ENCODE results near the gene NFILZ.
"Not testable (repeated sequence)": the region's sequence is repeated elsewhere in the genome, so short reads cannot be mapped to it uniquely, and the experiment has no call there.

The NFILZ gene

DNA sequence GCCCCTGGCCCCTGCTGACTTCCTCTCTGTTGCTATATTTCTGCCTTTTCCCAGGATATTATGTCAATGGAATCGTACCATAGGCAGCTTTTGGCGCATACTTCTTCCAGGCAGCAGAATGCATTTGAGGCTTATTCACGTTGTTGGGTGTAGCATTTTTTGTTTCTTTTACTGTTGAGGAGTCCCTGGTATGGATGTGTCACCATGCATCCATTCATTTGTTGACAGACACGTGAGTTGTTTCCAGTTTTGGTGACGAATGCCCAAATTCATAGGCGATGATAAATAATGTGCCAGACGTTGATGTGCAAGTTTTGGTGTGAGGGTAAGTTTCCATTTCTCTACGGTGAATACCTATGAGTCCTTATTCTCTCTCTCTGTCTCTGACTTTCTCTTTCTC lies 5.0 kb downstream of the NFILZ start:
- H3K4me1 ChIP-seq (ENCODE audit: low read depth, poor library complexity, severe bottlenecking): no peaks in the 10 kb centered on the region
- H3K4me3 ChIP-seq (IDR thresholded peaks at IDR 0.05; ENCODE audit: insufficient read depth, low read depth, low read length): no peak overlapping the region

DNA sequence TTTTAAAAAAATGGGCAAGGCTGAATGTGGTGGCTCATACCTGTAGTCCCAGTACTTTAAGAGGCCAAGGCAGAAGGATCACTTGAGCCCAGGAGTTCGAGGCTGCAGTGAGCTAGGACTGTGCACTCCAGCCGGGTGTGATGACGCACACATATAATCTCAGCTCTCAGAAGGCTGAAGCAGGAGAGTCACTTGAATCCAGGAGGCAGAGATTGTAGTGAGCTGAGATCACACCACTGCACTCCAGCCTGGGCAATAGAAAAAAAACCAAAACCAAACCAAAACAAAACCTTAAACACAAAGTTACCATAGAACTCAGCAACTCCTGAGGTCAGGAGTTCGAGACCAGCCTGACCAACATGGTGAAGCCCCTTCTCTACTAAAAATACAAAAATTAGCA lies 6.6 kb downstream of the NFILZ start:
- H2AFZ ChIP-seq (ENCODE audit: low read depth); H4K20me1 ChIP-seq (ENCODE audit: insufficient read depth); H3K79me2 ChIP-seq (ENCODE audit: insufficient read depth, low read depth); H3K27me3 ChIP-seq (ENCODE audit: insufficient read depth, low read depth); H3K4me2 ChIP-seq; H3K27ac ChIP-seq; H3K9ac ChIP-seq; H3K4me3 ChIP-seq (IDR thresholded peaks at IDR 0.05; ENCODE audit: insufficient read depth, low read depth, low read length); H3K4me1 ChIP-seq (ENCODE audit: low read depth, poor library complexity, severe bottlenecking); H3K36me3 ChIP-seq (ENCODE audit: insufficient read depth): not testable (repeated sequence)

More for the DNA sequence above, 5.0 kb downstream of the NFILZ start:
- no peak overlapping the region for H3K9ac ChIP-seq
- H4K20me1 ChIP-seq (ENCODE audit: insufficient read depth): no peaks in the 10 kb centered on the region
- no peak overlapping the region for H3K27ac ChIP-seq
- no peaks in the 10 kb centered on the region for H3K36me3 ChIP-seq (ENCODE audit: insufficient read depth)
- TF ChIP-seq, protein P1, sequence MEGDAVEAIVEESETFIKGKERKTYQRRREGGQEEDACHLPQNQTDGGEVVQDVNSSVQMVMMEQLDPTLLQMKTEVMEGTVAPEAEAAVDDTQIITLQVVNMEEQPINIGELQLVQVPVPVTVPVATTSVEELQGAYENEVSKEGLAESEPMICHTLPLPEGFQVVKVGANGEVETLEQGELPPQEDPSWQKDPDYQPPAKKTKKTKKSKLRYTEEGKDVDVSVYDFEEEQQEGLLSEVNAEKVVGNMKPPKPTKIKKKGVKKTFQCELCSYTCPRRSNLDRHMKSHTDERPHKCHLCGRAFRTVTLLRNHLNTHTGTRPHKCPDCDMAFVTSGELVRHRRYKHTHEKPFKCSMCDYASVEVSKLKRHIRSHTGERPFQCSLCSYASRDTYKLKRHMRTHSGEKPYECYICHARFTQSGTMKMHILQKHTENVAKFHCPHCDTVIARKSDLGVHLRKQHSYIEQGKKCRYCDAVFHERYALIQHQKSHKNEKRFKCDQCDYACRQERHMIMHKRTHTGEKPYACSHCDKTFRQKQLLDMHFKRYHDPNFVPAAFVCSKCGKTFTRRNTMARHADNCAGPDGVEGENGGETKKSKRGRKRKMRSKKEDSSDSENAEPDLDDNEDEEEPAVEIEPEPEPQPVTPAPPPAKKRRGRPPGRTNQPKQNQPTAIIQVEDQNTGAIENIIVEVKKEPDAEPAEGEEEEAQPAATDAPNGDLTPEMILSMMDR (conservative IDR thresholded peaks at IDR 0.05; ENCODE audit: low read depth, low read length): no peak
- H3K27me3 ChIP-seq (ENCODE audit: insufficient read depth, low read depth): no peaks in the 10 kb centered on the region; the same call in 1 of the 2 replicates
- no peaks in the 10 kb centered on the region for H3K79me2 ChIP-seq (ENCODE audit: insufficient read depth, low read depth)
- no peak overlapping the region for H2AFZ ChIP-seq (ENCODE audit: low read depth)
- H3K4me2 ChIP-seq: no peak overlapping the region

DNA sequence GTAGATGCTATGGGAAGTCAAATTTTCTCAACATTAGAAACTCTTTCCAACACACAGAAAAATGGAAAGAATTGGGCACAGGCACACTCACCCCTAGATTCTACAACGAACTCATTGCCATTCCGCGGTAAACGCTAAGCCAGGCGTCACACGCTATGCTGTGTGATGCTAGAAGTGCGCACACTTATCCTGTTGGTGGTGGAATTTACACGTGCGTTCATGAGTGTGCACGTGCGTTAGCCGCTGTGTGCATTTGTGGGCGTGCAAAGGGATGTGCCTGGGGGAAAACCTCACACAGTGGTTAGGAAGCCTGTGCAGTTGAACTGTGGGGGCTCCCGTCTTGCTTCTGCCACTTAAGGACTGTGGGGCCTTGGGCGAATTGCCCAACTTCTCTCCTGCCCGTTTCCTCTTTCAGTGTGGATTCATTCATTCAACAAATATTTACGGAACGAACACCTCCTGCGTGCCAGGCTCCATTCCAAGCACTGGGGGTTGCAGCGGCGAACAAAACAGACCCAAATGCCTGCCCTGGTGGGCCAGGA lies 7.7 kb downstream of the NFILZ start:
- Histone ChIP-seq H3K27me3 (ENCODE audit: insufficient read depth, low read depth) (no peaks in the 10 kb centered on the region; the same call in 1 of the 2 replicates), H3K27ac (no peak overlapping the region), H3K79me2 (ENCODE audit: insufficient read depth, low read depth) (no peaks in the 10 kb centered on the region), H3K4me1 (ENCODE audit: low read depth, poor library complexity, severe bottlenecking) (no peaks in the 10 kb centered on the region), H3K9ac (no peak overlapping the region), H3K36me3 (ENCODE audit: insufficient read depth) (no peaks in the 10 kb centered on the region), H3K4me3 (IDR thresholded peaks at IDR 0.05; ENCODE audit: insufficient read depth, low read depth, low read length) (no peak overlapping the region), H4K20me1 (ENCODE audit: insufficient read depth) (no peaks in the 10 kb centered on the region), H2AFZ (ENCODE audit: low read depth) (no peak overlapping the region), H3K4me2 (no peak overlapping the region)
- TF ChIP-seq, protein P1 (conservative IDR thresholded peaks at IDR 0.05; ENCODE audit: low read depth, low read length): no peak

DNA sequence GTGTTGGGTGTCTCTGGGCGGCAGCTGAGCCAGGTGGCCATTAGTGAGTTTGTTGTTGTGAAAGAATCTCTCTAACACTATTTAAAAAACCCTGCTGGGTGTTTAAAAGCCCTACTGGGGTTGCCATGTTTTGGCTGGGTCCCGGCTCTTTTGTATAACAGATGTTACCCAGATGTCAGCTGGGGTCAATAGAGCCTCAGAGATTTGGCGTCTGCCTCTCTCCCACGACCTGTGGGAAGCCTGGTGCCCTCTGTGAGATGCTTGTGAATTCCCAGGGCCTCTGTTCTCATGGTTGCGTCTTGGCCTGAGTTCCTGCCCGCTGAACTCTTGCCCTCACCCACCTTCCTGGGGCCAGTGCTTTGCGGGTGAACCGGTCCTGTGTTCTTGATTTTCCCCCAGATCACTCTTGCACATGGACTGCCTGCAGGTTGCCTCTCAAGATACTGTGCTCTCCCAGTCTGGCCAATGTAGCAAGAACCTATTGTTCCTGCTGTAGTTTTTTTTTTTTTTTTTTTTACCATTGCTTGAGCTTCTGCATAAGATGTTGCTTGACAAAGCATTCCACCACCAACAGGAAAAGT lies 9.5 kb downstream of the NFILZ start:
- Histone ChIP-seq H3K79me2 (ENCODE audit: insufficient read depth, low read depth) (no peaks in the 10 kb centered on the region), H2AFZ (ENCODE audit: low read depth) (no peak overlapping the region), H4K20me1 (ENCODE audit: insufficient read depth) (no peaks in the 10 kb centered on the region), H3K9ac (no peak overlapping the region), H3K36me3 (ENCODE audit: insufficient read depth) (no peaks in the 10 kb centered on the region), H3K4me2 (no peak overlapping the region), H3K4me1 (ENCODE audit: low read depth, poor library complexity, severe bottlenecking) (no peaks in the 10 kb centered on the region), H3K27ac (no peak overlapping the region), H3K27me3 (ENCODE audit: insufficient read depth, low read depth) (no peaks in the 10 kb centered on the region; the same call in 1 of the 2 replicates), H3K4me3 (IDR thresholded peaks at IDR 0.05; ENCODE audit: insufficient read depth, low read depth, low read length) (no peak overlapping the region)
- TF ChIP-seq, protein P1 (conservative IDR thresholded peaks at IDR 0.05; ENCODE audit: low read depth, low read length): no peak

DNA sequence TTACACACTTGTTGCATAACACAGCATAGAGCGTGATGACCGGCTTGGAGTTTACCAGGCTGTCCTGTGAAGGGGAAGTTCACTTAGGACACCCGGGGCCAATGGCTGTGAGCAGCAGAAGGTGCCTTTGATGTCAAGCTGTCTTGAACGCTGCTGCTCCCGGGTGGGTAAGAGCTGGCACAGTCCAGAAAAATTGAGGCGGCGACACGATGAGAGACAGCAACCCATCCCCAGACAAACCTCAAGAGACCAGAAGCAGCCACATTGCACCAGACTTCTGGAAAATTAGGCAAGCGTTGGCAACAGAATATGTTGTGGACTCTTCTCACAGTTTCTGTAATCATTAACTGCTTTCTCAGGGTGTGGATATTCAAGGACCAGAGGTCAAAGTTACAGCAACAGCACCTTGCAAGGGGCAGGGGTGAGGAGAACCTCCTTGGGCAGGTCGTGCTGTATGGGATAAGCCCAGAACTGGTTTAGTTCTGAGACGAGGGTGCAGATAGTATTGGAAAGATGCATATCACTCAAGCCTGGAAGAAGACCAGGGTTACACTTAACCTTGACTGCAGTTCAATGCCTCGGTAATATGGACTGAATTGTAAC lies 10.1 kb downstream of the NFILZ start:
- H3K4me2 ChIP-seq: no peak overlapping the region
- TF ChIP-seq, protein P1 (conservative IDR thresholded peaks at IDR 0.05; ENCODE audit: low read depth, low read length): no peak
- H3K27ac ChIP-seq: no peak overlapping the region
- no peaks in the 10 kb centered on the region for H3K79me2 ChIP-seq (ENCODE audit: insufficient read depth, low read depth)
- no peaks in the 10 kb centered on the region; the same call in 1 of the 2 replicates for H3K27me3 ChIP-seq (ENCODE audit: insufficient read depth, low read depth)
- no peak overlapping the region for H2AFZ ChIP-seq (ENCODE audit: low read depth)
- no peaks in the 10 kb centered on the region for H4K20me1 ChIP-seq (ENCODE audit: insufficient read depth)
- no peaks in the 10 kb centered on the region for H3K4me1 ChIP-seq (ENCODE audit: low read depth, poor library complexity, severe bottlenecking)
- no peak overlapping the region for H3K9ac ChIP-seq
- no peak overlapping the region for H3K4me3 ChIP-seq (IDR thresholded peaks at IDR 0.05; ENCODE audit: insufficient read depth, low read depth, low read length)
- H3K36me3 ChIP-seq (ENCODE audit: insufficient read depth): no peaks in the 10 kb centered on the region
